ENCODE data around the gene LHFPL6. TPM values are rescaled to one million over a fixed set of nuclear protein-coding genes. Genes with fewer than 3 reads are reported as not detected.

Gene LHFPL6
- polyA plus RNA-seq, 2 of the 4 experiments (the other 2 are of a cell fraction) = 1.7 to 5.4 TPM

- H3K4me3 ChIP-seq = no peak overlapping the region
- no peak for FAIRE-seq
- TF ChIP-seq ZSCAN20 (CRISPR knock-in tag; IDR thresholded peaks at IDR 0.05) (no peak), CBX8 (IDR thresholded peaks at IDR 0.05) (no peak), TP53 (CRISPR knock-in tag; IDR thresholded peaks at IDR 0.05) (no peak), POLR2A (IDR thresholded peaks at IDR 0.05; ENCODE audit: low read length) (no peak), ELK1 (IDR thresholded peaks at IDR 0.05; ENCODE audit: low read depth, low read length) (no peak), ZNF302 (CRISPR knock-in tag; IDR thresholded peaks at IDR 0.05) (no peak), MYC (IDR thresholded peaks at IDR 0.05; ENCODE audit: borderline replicate concordance, low read length) (no peak), HDAC2 (IDR thresholded peaks at IDR 0.05) (no peak), SMC3 (IDR thresholded peaks at IDR 0.05) (no peak), CEBPB (IDR thresholded peaks at IDR 0.05) (no peak), FOSL2 (IDR thresholded peaks at IDR 0.05) (no peak), FOSL2 (CRISPR knock-in tag; IDR thresholded peaks at IDR 0.05) (no peak)
- H3K4me2 ChIP-seq = no peak overlapping the region
- no peaks in the 10 kb centered on the region for H3K4me1 ChIP-seq
- H3K9me3 ChIP-seq = no peaks in the 10 kb centered on the region
- ChIA-PET CTCF (interaction anchor here (0.6 kb wide), 1 partner anchor 97 kb away, joined by 3 read pairs; no protein-coding TSS in a partner anchor), POLR2A (no interaction called here)
- DNase-seq (ENCODE audit: low read depth in 1 of 2, low spot score in 1 of 2) = no peak
- H3K27ac ChIP-seq = no peak overlapping the region
- 70% methylated on average over 4 of the region's 4 CpGs for WGBS (ENCODE audit: missing lambda C conversion rate)
- ATAC-seq = no peak
These were observed 217.8 kb downstream of the LHFPL6 start for GRCh38 chr13:39385154-39385553.

GRCh38 chr13:39381456-39381855 is 221.5 kb downstream of the LHFPL6 start:
- H3K9me3 ChIP-seq = no peaks in the 10 kb centered on the region
- DNase-seq (ENCODE audit: low read depth in 1 of 2, low spot score in 1 of 2) = no peak
- WGBS (ENCODE audit: missing lambda C conversion rate) = 49% methylated on average over 2 of the region's 2 CpGs
- H3K4me1 ChIP-seq = no peaks in the 10 kb centered on the region
- no peak for ATAC-seq
- ChIA-PET POLR2A (no interaction called here), CTCF (no interaction called here)
- TF ChIP-seq RARB (CRISPR knock-in tag; IDR thresholded peaks at IDR 0.05) (no peak), E2F6 (IDR thresholded peaks at IDR 0.05; ENCODE audit: borderline replicate concordance, low read depth) (no peak), TP53 (CRISPR knock-in tag; IDR thresholded peaks at IDR 0.05) (no peak), CHD4 (IDR thresholded peaks at IDR 0.05; ENCODE audit: borderline replicate concordance) (no peak), MAX (IDR thresholded peaks at IDR 0.05) (no peak), SREBF2 (IDR thresholded peaks at IDR 0.05) (no peak), HMGXB4 (CRISPR knock-in tag; IDR thresholded peaks at IDR 0.05; ENCODE audit: borderline replicate concordance) (no peak), REST (IDR thresholded peaks at IDR 0.05) (no peak), ELK1 (IDR thresholded peaks at IDR 0.05; ENCODE audit: low read depth, low read length) (no peak), HOXB5 (CRISPR knock-in tag; IDR thresholded peaks at IDR 0.05) (no peak), BHLHE40 (IDR thresholded peaks at IDR 0.05; ENCODE audit: low read depth, low read length) (no peak)
- H3K27ac ChIP-seq = no peak overlapping the region
- no peak overlapping the region for H3K4me3 ChIP-seq
- no peak overlapping the region for H3K4me2 ChIP-seq
- no peak for FAIRE-seq
